WTC11 (cell line): ENCODE results near the gene SH2D3C. TPM values are rescaled to one million over a fixed set of nuclear protein-coding genes. Genes with fewer than 3 reads are reported as not detected.

Experiments
- ATAC-seq: fragments of 200-7000 bp; cut with Tn5 transposase; 2 replicates; pipeline ENCODE4 v1.10.0; 2021; ENCODE audit warnings: mild to moderate bottlenecking, moderate library complexity
- CTCF ChIA-PET: fragments of 300-600 bp; sonication (Branson Sonifier 250); formaldehyde crosslinking; loops from one replicate; lab custom pipeline; 2021; ENCODE audit warnings: antibody characterized with exemption; lab: Charles Lee
- POLR2A ChIA-PET: fragments of 350-600 bp; sonication (Branson Sonifier 250); formaldehyde crosslinking; loops from one replicate; lab custom pipeline; 2021; ENCODE audit warnings: antibody characterized with exemption; lab: Charles Lee
- DNase-seq: peaks from one replicate; pipeline ENCODE4 v3.0.0; 2021; ENCODE audit warnings: low spot score
- H3K27ac Mint-ChIP-seq: 2 replicates; pipeline ENCODE4 v1.8.0; 2021; ENCODE audit warnings: mixed read lengths
- H3K27me3 Mint-ChIP-seq: 2 replicates; pipeline ENCODE4 v1.8.0; 2021; ENCODE audit warnings: low read depth, mild to moderate bottlenecking, moderate library complexity, mixed read lengths
- H3K36me3 Mint-ChIP-seq: 2 replicates; pipeline ENCODE4 v1.8.0; 2021; ENCODE audit warnings: mixed read lengths
- H3K4me1 Mint-ChIP-seq: 2 replicates; pipeline ENCODE4 v1.8.0; 2022; ENCODE audit warnings: mixed read lengths
- H3K4me3 Mint-ChIP-seq: 2 replicates; pipeline ENCODE4 v1.8.0; 2021; ENCODE audit warnings: mild to moderate bottlenecking, moderate library complexity, mixed read lengths
- H3K9me3 Mint-ChIP-seq: 2 replicates; pipeline ENCODE4 v1.8.0; 2021; ENCODE audit warnings: mixed read lengths
- ARID4B ChIP-seq: sonication (generic); formaldehyde crosslinking; IDR thresholded peaks from 2 replicates; pipeline ENCODE4 v1.8.0; 2023; ENCODE audit warnings: missing genetic modification reagents, mild to moderate bottlenecking, borderline replicate concordance
- ATF1 ChIP-seq: sonication (generic); formaldehyde crosslinking; IDR thresholded peaks from 2 replicates; pipeline ENCODE4 v1.8.1; 2023; ENCODE audit warnings: mild to moderate bottlenecking, moderate library complexity, missing genetic modification reagents
- CREB1 ChIP-seq: sonication (generic); formaldehyde crosslinking; IDR thresholded peaks from 2 replicates; pipeline ENCODE4 v1.8.0; 2023; ENCODE audit warnings: mild to moderate bottlenecking, missing genetic modification reagents
- E2F1 ChIP-seq: sonication (generic); formaldehyde crosslinking; IDR thresholded peaks from 2 replicates; pipeline ENCODE4 v1.8.0; 2022; ENCODE audit warnings: mild to moderate bottlenecking, missing genetic modification reagents
- FOXP1 ChIP-seq: sonication (generic); formaldehyde crosslinking; IDR thresholded peaks from 2 replicates; pipeline ENCODE4 v1.8.0; 2022; ENCODE audit warnings: missing genetic modification reagents, mild to moderate bottlenecking, moderate library complexity, borderline replicate concordance
- GABPB1 ChIP-seq: sonication (generic); formaldehyde crosslinking; IDR thresholded peaks from 2 replicates; pipeline ENCODE4 v1.8.1; 2023; ENCODE audit warnings: mild to moderate bottlenecking, missing genetic modification reagents
- HMGXB4 ChIP-seq: sonication (generic); formaldehyde crosslinking; IDR thresholded peaks from 2 replicates; pipeline ENCODE4 v1.8.1; 2023; ENCODE audit warnings: mild to moderate bottlenecking, moderate library complexity, missing genetic modification reagents
- IRF1 ChIP-seq: sonication (generic); formaldehyde crosslinking; IDR thresholded peaks from 2 replicates; pipeline ENCODE4 v1.8.0; 2023; ENCODE audit warnings: missing genetic modification reagents
- IRF2 ChIP-seq: sonication (generic); formaldehyde crosslinking; IDR thresholded peaks from 2 replicates; pipeline ENCODE4 v1.8.0; 2022; ENCODE audit warnings: low read depth, missing genetic modification reagents, borderline replicate concordance
- MYBL2 ChIP-seq: sonication (generic); formaldehyde crosslinking; IDR thresholded peaks from 2 replicates; pipeline ENCODE4 v1.8.1; 2023; ENCODE audit warnings: mild to moderate bottlenecking, moderate library complexity, missing genetic modification reagents
- NFATC4 ChIP-seq: fragments of 250-450 bp; sonication (Bioruptor Pico); IDR thresholded peaks from 2 replicates; pipeline ENCODE4 v1.9.0; 2021; ENCODE audit warnings: mild to moderate bottlenecking
- NFYB ChIP-seq: sonication (generic); formaldehyde crosslinking; conservative IDR thresholded peaks from 2 replicates; pipeline ENCODE4 v1.8.0; 2022; ENCODE audit warnings: low read depth, missing genetic modification reagents
- PRDM15 ChIP-seq: sonication (generic); formaldehyde crosslinking; IDR thresholded peaks from 2 replicates; pipeline ENCODE4 v1.8.0; 2022; ENCODE audit warnings: missing genetic modification reagents
- SP1 ChIP-seq: sonication (generic); formaldehyde crosslinking; conservative IDR thresholded peaks from 2 replicates; pipeline ENCODE4 v1.8.1; 2022; ENCODE audit warnings: missing genetic modification reagents
- TCF7 ChIP-seq: sonication (generic); formaldehyde crosslinking; IDR thresholded peaks from 2 replicates; pipeline ENCODE4 v1.8.0; 2022; ENCODE audit warnings: mild to moderate bottlenecking, low read depth, missing genetic modification reagents, moderate library complexity
- USF1 ChIP-seq: sonication (generic); formaldehyde crosslinking; IDR thresholded peaks from 2 replicates; pipeline ENCODE4 v1.8.0; 2022; ENCODE audit warnings: mild to moderate bottlenecking, missing genetic modification reagents
- USF2 ChIP-seq: sonication (generic); formaldehyde crosslinking; IDR thresholded peaks from 2 replicates; pipeline ENCODE4 v1.8.1; 2023; ENCODE audit warnings: mild to moderate bottlenecking, missing genetic modification reagents, moderate library complexity
- ZNF138 ChIP-seq: sonication (generic); formaldehyde crosslinking; conservative IDR thresholded peaks from 2 replicates; pipeline ENCODE4 v1.8.1; 2022; ENCODE audit warnings: mild to moderate bottlenecking, moderate library complexity, missing genetic modification reagents
- ZNF281 ChIP-seq: sonication (generic); formaldehyde crosslinking; IDR thresholded peaks from 2 replicates; pipeline ENCODE4 v1.8.0; 2023; ENCODE audit warnings: mild to moderate bottlenecking, missing genetic modification reagents
- ZNF423 ChIP-seq: fragments of 250-450 bp; sonication (Bioruptor Pico); IDR thresholded peaks from 2 replicates; pipeline ENCODE4 v2.1.2; 2022; ENCODE audit warnings: mild to moderate bottlenecking, moderate library complexity
- total RNA-seq: library from RNA; stranded (reverse); gene quantifications from 3 replicates; pipeline ENCODE4 v1.2.3, GENCODE V29; 2021

Gene SH2D3C
- total RNA-seq, 1 experiment from 2014 or later: 5.4 TPM

GRCh38 chr9:127698985-127699670 lies 79.3 kb downstream of the SH2D3C start:
- POLR2A ChIA-PET: no interaction called here
- TF ChIP-seq ARID4B (CRISPR knock-in tag) (no peak), ZNF281 (peak; percentile 70; the same call in 1 of the 2 replicates), E2F1 (CRISPR knock-in tag) (peak; percentile 87), USF1 (peak; percentile 73; the same call in 1 of the 2 replicates), NFYB (peak; percentile 74), TCF7 (no peak), CREB1 (CRISPR knock-in tag) (peak; percentile 81; the same call in 1 of the 2 replicates), PRDM15 (0 out of 2 replicates have a peak, but pooled peaks have one; percentile 17), FOXP1 (CRISPR knock-in tag) (peak; percentile 76; the same call in 1 of the 2 replicates), SP1 (CRISPR knock-in tag) (peak; percentile 51; the same call in 1 of the 2 replicates), IRF1 (CRISPR knock-in tag) (no peak), IRF2 (CRISPR knock-in tag) (no peak), GABPB1 (CRISPR knock-in tag) (no peak), ATF1 (no peak), ZNF423 (CRISPR knock-in tag) (no peak), NFATC4 (CRISPR knock-in tag) (no peak), HMGXB4 (CRISPR knock-in tag) (0 out of 2 replicates have a peak, but pooled peaks have one; percentile 28), ZNF138 (CRISPR knock-in tag) (no peak), MYBL2 (CRISPR knock-in tag) (no peak), USF2 (CRISPR knock-in tag) (peak; percentile 59)

More at GRCh38 chr9:127698985-127699670, 79.3 kb downstream of the SH2D3C start:
- CTCF ChIA-PET: interaction anchor here (1.0 to 3.4 kb wide), 2 partner anchors 9 to 36 kb away, joined by 3 to 11 read pairs; partner anchors contain the start of gene TOR2A
- Mint-ChIP-seq H3K4me3 (peak overlapping the region; percentile 74), H3K9me3 (no peaks in the 10 kb centered on the region), H3K4me1 (0 out of 2 replicates have a peak, but pooled peaks cover 3% of the 10 kb centered on the region), H3K27me3 (peaks cover 4% of the 10 kb centered on the region), H3K27ac (peak overlapping the region; percentile 92), H3K36me3 (no peaks in the 10 kb centered on the region)
- DNase-seq: peak; percentile 95
- peak; percentile 99 for ATAC-seq
